ENCODE data around the gene GARIN5B. TPM values are rescaled to one million over a fixed set of nuclear protein-coding genes. Genes with fewer than 3 reads are reported as not detected.
A peak's percentile ranks its signal among the peaks of the same experiment; 100 is the strongest.

The GARIN5B gene
- total RNA-seq, 1 donor from 2014 or later, result not detected

GRCh38 chr19:55355213-55355821 lies 7.7 kb downstream of the GARIN5B start:
- Histone ChIP-seq H3K27ac (replicated peaks) (no peak overlapping the region), H3K4me3 (no peak overlapping the region), H3K4me1 (peaks cover 19% of the 10 kb centered on the region), H3K9me3 (replicated peaks) (no peaks in the 10 kb centered on the region), H3K36me3 (no peaks in the 10 kb centered on the region), H3K27me3 (ENCODE audit: low read depth) (peaks cover 92% of the 10 kb centered on the region)
- no peak for TF ChIP-seq CTCF (IDR thresholded peaks at IDR 0.05; ENCODE audit: borderline replicate concordance)
- DNase-seq, result no peak
- intact Hi-C loops (cut with micrococcal nuclease), result no loop called here

- Histone ChIP-seq H3K36me3 (no peaks in the 10 kb centered on the region), H3K4me3 (peak within 1 kb of the TSS; percentile 61), H3K4me1 (peaks cover 19% of the 10 kb centered on the region), H3K27ac (replicated peaks) (no peak within 1 kb of the TSS), H3K27me3 (ENCODE audit: low read depth) (peaks cover 97% of the 10 kb centered on the region), H3K9me3 (replicated peaks) (no peaks in the 10 kb centered on the region)
- TF ChIP-seq CTCF (IDR thresholded peaks at IDR 0.05; ENCODE audit: borderline replicate concordance), result no peak
- no peak for DNase-seq
- intact Hi-C loops (cut with micrococcal nuclease), result no loop called here
Observed at GRCh38 chr19:55354698-55355212, 8.3 kb downstream of the GARIN5B start, which contains the start of gene COX6B2. TSS of gene COX6B2 (minus strand) at chr19:55354719. CDS start at chr19:55354521, 198 bp downstream.

GRCh38 chr19:55353803-55354697 lies 9.0 kb downstream of the GARIN5B start:
- no peaks in the 10 kb centered on the region for H3K36me3 ChIP-seq
- TF ChIP-seq CTCF (IDR thresholded peaks at IDR 0.05; ENCODE audit: borderline replicate concordance), result no peak
- no peak overlapping the region for H3K27ac ChIP-seq (replicated peaks)
- peak overlapping the region; percentile 61 for H3K4me3 ChIP-seq
- intact Hi-C loops (cut with micrococcal nuclease), result no loop called here
- H3K4me1 ChIP-seq, result peaks cover 19% of the 10 kb centered on the region
- H3K9me3 ChIP-seq (replicated peaks), result no peaks in the 10 kb centered on the region
- peaks cover 91% of the 10 kb centered on the region for H3K27me3 ChIP-seq (ENCODE audit: low read depth)
- DNase-seq, result peak; percentile 65

- Histone ChIP-seq H3K9me3 (replicated peaks) (no peaks in the 10 kb centered on the region), H3K27ac (replicated peaks) (no peak overlapping the region), H3K27me3 (ENCODE audit: low read depth) (peaks cover 85% of the 10 kb centered on the region), H3K36me3 (no peaks in the 10 kb centered on the region), H3K4me1 (peaks cover 19% of the 10 kb centered on the region), H3K4me3 (peak overlapping the region; percentile 61)
- no peak for TF ChIP-seq CTCF (IDR thresholded peaks at IDR 0.05; ENCODE audit: borderline replicate concordance)
- DNase-seq, result no peak
- intact Hi-C loops (cut with micrococcal nuclease), result no loop called here
Observed at GRCh38 chr19:55353356-55353802, 9.7 kb downstream of the GARIN5B start.

- H3K4me1 ChIP-seq, result peaks cover 19% of the 10 kb centered on the region
- no peaks in the 10 kb centered on the region for H3K9me3 ChIP-seq (replicated peaks)
- H3K27me3 ChIP-seq (ENCODE audit: low read depth), result peaks cover 79% of the 10 kb centered on the region
- TF ChIP-seq CTCF (IDR thresholded peaks at IDR 0.05; ENCODE audit: borderline replicate concordance), result no peak
- intact Hi-C loops (cut with micrococcal nuclease), result no loop called here
- H3K36me3 ChIP-seq, result no peaks in the 10 kb centered on the region
- no peak overlapping the region for H3K27ac ChIP-seq (replicated peaks)
- DNase-seq, result no peak
- H3K4me3 ChIP-seq, result no peak overlapping the region
Observed at GRCh38 chr19:55352549-55353145, 10.4 kb downstream of the GARIN5B start.

Data from left ventricle myocardium inferior (tissue), 1 donor.